CD4-positive, alpha-beta T cell treated with Interleukin-6 for 4 hours (primary cell): ENCODE measurements around the gene DGCR6L.
"Not testable (repeated sequence)": the region's sequence is repeated elsewhere in the genome, so short reads cannot be mapped to it uniquely, and the experiment has no call there.

Experiments
- DNase-seq: peaks from one replicate; pipeline ENCODE4 v3.0.0-alpha.2; 2020; ENCODE audit warnings: mixed read lengths

Gene DGCR6L

GRCh38 chr22:20290578-20291248, 29.1 kb downstream of the DGCR6L start:
- DNase-seq = no peak

- no peak for DNase-seq
Measured at GRCh38 chr22:20290045-20290392, 29.8 kb downstream of the DGCR6L start.

- DNase-seq = not testable (repeated sequence)
Measured at GRCh38 chr22:20289182-20290044, 30.4 kb downstream of the DGCR6L start.

- DNase-seq = not testable (repeated sequence)
Measured at GRCh38 chr22:20286784-20287423, 33.0 kb downstream of the DGCR6L start.

GRCh38 chr22:20286312-20286660, 33.6 kb downstream of the DGCR6L start:
- DNase-seq = not testable (repeated sequence)

GRCh38 chr22:20285473-20286311, 34.2 kb downstream of the DGCR6L start:
- peak; percentile 83 for DNase-seq

GRCh38 chr22:20284471-20285086, 35.3 kb downstream of the DGCR6L start:
- no peak for DNase-seq

GRCh38 chr22:20283674-20284066, 36.2 kb downstream of the DGCR6L start:
- no peak for DNase-seq

- DNase-seq = no peak
Measured at GRCh38 chr22:20282901-20283673, 36.8 kb downstream of the DGCR6L start.

GRCh38 chr22:20281891-20282290, 38.0 kb downstream of the DGCR6L start:
- DNase-seq = no peak

- not testable (repeated sequence) for DNase-seq
Measured at GRCh38 chr22:20281473-20281872, 38.4 kb downstream of the DGCR6L start.

GRCh38 chr22:20280866-20281265, 39.0 kb downstream of the DGCR6L start:
- DNase-seq = no peak

- not testable (repeated sequence) for DNase-seq
Measured at GRCh38 chr22:20280163-20280562, 39.7 kb downstream of the DGCR6L start.

- DNase-seq = no peak
Measured at GRCh38 chr22:20279662-20280134, 40.2 kb downstream of the DGCR6L start.

- not testable (repeated sequence) for DNase-seq
Measured at GRCh38 chr22:20278726-20279490, 41.0 kb downstream of the DGCR6L start.

- DNase-seq = not testable (repeated sequence)
Measured at GRCh38 chr22:20277936-20278635, 41.8 kb downstream of the DGCR6L start.

- no peak for DNase-seq
Measured at GRCh38 chr22:20276468-20276867, 43.4 kb downstream of the DGCR6L start.

GRCh38 chr22:20275836-20276235, 44.0 kb downstream of the DGCR6L start:
- no peak for DNase-seq

GRCh38 chr22:20275325-20275724, 44.5 kb downstream of the DGCR6L start:
- not testable (repeated sequence) for DNase-seq

- not testable (repeated sequence) for DNase-seq
Measured at GRCh38 chr22:20274374-20274773, 45.5 kb downstream of the DGCR6L start.
